Panc1 (cell line): ENCODE measurements around the gene ASCL1. TPM values are rescaled to one million over a fixed set of nuclear protein-coding genes. Genes with fewer than 3 reads are reported as not detected.

ENCODE experiments used
- ATAC-seq: fragments of 200-7000 bp; cut with Tn5 transposase; 2 replicates; pipeline ENCODE4 v1.9.1; 2020; ENCODE audit warnings: mild to moderate bottlenecking, moderate library complexity
- BruUV-seq: library from RNA; stranded (reverse); fragments of 400-500 nt; replicated peaks from 2 replicates; lab custom pipeline; 2021; lab: Mats Ljungman, UMichigan
- CTCF ChIA-PET: fragments of 300-600 bp; sonication (Branson Sonifier 250); formaldehyde crosslinking; loops from one replicate; lab custom pipeline; 2022; ENCODE audit warnings: antibody characterized with exemption; lab: Charles Lee
- POLR2A ChIA-PET: fragments of 300-600 bp; sonication (Branson Sonifier 250); formaldehyde crosslinking; loops from one replicate; lab custom pipeline; 2022; ENCODE audit warnings: antibody characterized with exemption; lab: Charles Lee
- DNase-seq: peaks from one replicate; pipeline ENCODE4 v3.0.0-alpha.2; 2010; ENCODE audit warnings: low read depth, low spot score
- H3K27ac ChIP-seq: 2 replicates; pipeline ENCODE4 v1.5.1; 2011; ENCODE audit warnings: mild to moderate bottlenecking, low read length, inconsistent platforms
- H3K27me3 ChIP-seq: fragments of 200-500 bp; sonication (Bioruptor generic); 2 replicates; pipeline ENCODE4 v1.6.0; 2014; ENCODE audit warnings: low read length, inconsistent platforms; ENCODE audit not compliant: control insufficient read depth, insufficient read depth
- H3K36me3 ChIP-seq: fragments of 200-500 bp; sonication (Bioruptor generic); 2 replicates; pipeline ENCODE4 v1.5.1; 2014; ENCODE audit warnings: inconsistent platforms, mild to moderate bottlenecking, low read length, moderate library complexity; ENCODE audit not compliant: control insufficient read depth, insufficient read depth
- H3K4me1 ChIP-seq: 2 replicates; pipeline ENCODE4 v1.5.1; 2011; ENCODE audit warnings: inconsistent platforms, mild to moderate bottlenecking, low read length, moderate library complexity; ENCODE audit not compliant: control insufficient read depth, insufficient read depth
- H3K4me3 ChIP-seq, 2 experiments: 2 replicates each; pipeline ENCODE4 v1.5.1; 2011 to 2012; ENCODE audit warnings: low read depth in 2 of 2, low read length in 2 of 2, mild to moderate bottlenecking in 2 of 2, inconsistent platforms in 1 of 2, moderate library complexity in 1 of 2
- H3K9me3 ChIP-seq: fragments of 200-500 bp; sonication (Bioruptor generic); 2 replicates; pipeline ENCODE4 v1.5.1; 2014; ENCODE audit warnings: low read depth, mild to moderate bottlenecking, inconsistent platforms, low read length, moderate library complexity; ENCODE audit not compliant: control insufficient read depth, insufficient read depth
- POLR2AphosphoS5 ChIP-seq: IDR thresholded peaks from 2 replicates; pipeline ENCODE4 v1.6.1; 2012; ENCODE audit warnings: mild to moderate bottlenecking, low read depth, low read length, moderate library complexity
- SIN3A ChIP-seq: IDR thresholded peaks from 2 replicates; pipeline ENCODE4 v1.6.1; 2012; ENCODE audit warnings: low read depth, mild to moderate bottlenecking, low read length, moderate library complexity, borderline replicate concordance; ENCODE audit not compliant: insufficient read depth
- TCF7L2 ChIP-seq: IDR thresholded peaks from 2 replicates; pipeline ENCODE4 v1.6.1; 2011; ENCODE audit warnings: mild to moderate bottlenecking, low read depth, low read length, inconsistent platforms
- in situ Hi-C: cut with HindIII; loops from 2 replicates; pipeline ENCODE4 v1.10.0; 2016; ENCODE audit warnings: low sequenced_read_pairs, low pct_unique_long_range_greater_than_20kb
- intact Hi-C: fragments of 100-400 bp; cut with micrococcal nuclease; formaldehyde crosslinking; loops from one replicate; pipeline ENCODE4 v1.10.0; 2022; ENCODE audit not compliant: unreplicated experiment
- total RNA-seq: library from RNA; stranded (reverse); gene quantifications from one replicate; pipeline ENCODE4 v1.2.1, GENCODE V29; 2021; ENCODE audit not compliant: unreplicated experiment
- TF ChIP-seq, protein P1 (sequence below), 2 experiments: IDR thresholded peaks; 2 replicates each; pipeline ENCODE4 v1.6.1; 2011 to 2012; ENCODE audit warnings: low read depth in 2 of 2, control low read depth in 1 of 2, low read length in 1 of 2, mild to moderate bottlenecking in 1 of 2, moderate library complexity in 1 of 2; ENCODE audit not compliant: insufficient read depth in 1 of 2
- TF ChIP-seq, protein P2 (sequence below): fragments of 450-650 bp; IDR thresholded peaks from 2 replicates; pipeline ENCODE4 v1.5.1; 2017; ENCODE audit warnings: mild to moderate bottlenecking

The ASCL1 gene
- total RNA-seq, 1 experiment from 2014 or later, result not detected

DNA sequence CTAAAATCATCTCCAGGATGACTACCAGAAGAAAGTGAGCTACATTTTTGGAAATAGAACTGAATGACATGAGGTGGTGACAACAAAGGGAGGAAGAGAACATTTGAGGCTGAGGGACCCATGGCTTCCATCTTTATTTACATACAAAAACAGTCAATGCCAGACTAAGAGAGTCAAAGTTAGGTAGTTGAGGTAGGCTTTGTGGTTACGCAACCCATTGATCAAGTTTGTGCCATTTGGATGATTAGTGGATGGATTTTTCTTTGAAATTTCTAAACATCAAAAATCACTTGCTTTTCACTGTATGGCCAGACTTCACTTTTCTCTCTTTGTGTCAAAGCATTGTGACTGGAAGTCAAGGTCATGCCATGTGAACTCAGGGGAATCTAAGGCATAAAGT lies 22.9 kb downstream of the ASCL1 start:
- CTCF ChIA-PET, result no interaction called here
- BruUV-seq, result no TSS peak
- in situ Hi-C loops, result no loop called here

DNA sequence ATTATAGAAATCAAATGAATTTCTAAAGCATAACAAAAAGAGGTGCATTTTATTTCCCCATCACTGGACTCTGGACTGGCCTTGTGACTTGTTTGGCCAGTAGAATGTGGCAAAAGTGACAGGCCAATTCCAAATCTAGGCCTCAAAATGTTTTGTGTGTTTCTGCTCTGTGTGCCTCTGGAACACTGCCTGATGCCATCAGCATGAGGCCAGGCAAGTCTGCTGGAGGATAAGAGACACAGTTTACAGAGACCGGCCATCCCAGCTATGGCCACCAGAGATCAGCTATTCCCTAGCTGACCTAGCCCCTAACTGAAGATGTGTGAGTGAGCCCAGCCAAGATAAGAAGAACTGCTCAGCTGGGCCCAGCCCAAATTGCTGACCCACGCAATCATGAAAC lies 32.9 kb downstream of the ASCL1 start:
- ChIA-PET POLR2A (no interaction called here), CTCF (no interaction called here)
- no peaks in the 10 kb centered on the region for H3K9me3 ChIP-seq
- DNase-seq, result no peak
- no peaks in the 10 kb centered on the region for H3K27me3 ChIP-seq
- BruUV-seq, result no TSS peak
- no peaks in the 10 kb centered on the region for H3K36me3 ChIP-seq
- TF ChIP-seq, protein P1, sequence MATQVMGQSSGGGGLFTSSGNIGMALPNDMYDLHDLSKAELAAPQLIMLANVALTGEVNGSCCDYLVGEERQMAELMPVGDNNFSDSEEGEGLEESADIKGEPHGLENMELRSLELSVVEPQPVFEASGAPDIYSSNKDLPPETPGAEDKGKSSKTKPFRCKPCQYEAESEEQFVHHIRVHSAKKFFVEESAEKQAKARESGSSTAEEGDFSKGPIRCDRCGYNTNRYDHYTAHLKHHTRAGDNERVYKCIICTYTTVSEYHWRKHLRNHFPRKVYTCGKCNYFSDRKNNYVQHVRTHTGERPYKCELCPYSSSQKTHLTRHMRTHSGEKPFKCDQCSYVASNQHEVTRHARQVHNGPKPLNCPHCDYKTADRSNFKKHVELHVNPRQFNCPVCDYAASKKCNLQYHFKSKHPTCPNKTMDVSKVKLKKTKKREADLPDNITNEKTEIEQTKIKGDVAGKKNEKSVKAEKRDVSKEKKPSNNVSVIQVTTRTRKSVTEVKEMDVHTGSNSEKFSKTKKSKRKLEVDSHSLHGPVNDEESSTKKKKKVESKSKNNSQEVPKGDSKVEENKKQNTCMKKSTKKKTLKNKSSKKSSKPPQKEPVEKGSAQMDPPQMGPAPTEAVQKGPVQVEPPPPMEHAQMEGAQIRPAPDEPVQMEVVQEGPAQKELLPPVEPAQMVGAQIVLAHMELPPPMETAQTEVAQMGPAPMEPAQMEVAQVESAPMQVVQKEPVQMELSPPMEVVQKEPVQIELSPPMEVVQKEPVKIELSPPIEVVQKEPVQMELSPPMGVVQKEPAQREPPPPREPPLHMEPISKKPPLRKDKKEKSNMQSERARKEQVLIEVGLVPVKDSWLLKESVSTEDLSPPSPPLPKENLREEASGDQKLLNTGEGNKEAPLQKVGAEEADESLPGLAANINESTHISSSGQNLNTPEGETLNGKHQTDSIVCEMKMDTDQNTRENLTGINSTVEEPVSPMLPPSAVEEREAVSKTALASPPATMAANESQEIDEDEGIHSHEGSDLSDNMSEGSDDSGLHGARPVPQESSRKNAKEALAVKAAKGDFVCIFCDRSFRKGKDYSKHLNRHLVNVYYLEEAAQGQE (IDR thresholded peaks at IDR 0.05; ENCODE audit: insufficient read depth in 1 of 2, low read depth in 2 of 2, low read length in 1 of 2), result no peak
- TF ChIP-seq SIN3A (no peak), POLR2AphosphoS5 (no peak), TCF7L2 (no peak)
- TF ChIP-seq, protein P2, sequence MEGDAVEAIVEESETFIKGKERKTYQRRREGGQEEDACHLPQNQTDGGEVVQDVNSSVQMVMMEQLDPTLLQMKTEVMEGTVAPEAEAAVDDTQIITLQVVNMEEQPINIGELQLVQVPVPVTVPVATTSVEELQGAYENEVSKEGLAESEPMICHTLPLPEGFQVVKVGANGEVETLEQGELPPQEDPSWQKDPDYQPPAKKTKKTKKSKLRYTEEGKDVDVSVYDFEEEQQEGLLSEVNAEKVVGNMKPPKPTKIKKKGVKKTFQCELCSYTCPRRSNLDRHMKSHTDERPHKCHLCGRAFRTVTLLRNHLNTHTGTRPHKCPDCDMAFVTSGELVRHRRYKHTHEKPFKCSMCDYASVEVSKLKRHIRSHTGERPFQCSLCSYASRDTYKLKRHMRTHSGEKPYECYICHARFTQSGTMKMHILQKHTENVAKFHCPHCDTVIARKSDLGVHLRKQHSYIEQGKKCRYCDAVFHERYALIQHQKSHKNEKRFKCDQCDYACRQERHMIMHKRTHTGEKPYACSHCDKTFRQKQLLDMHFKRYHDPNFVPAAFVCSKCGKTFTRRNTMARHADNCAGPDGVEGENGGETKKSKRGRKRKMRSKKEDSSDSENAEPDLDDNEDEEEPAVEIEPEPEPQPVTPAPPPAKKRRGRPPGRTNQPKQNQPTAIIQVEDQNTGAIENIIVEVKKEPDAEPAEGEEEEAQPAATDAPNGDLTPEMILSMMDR, result no peak
- no peak overlapping the region for H3K4me3 ChIP-seq
- intact Hi-C loops (no loop called here), in situ Hi-C loops (no loop called here)
- no peaks in the 10 kb centered on the region for H3K4me1 ChIP-seq
- no peak overlapping the region for H3K27ac ChIP-seq
- no peak for ATAC-seq

More for the DNA sequence above, 22.9 kb downstream of the ASCL1 start:
- intact Hi-C loops, result no loop called here
- Histone ChIP-seq H3K9me3 (no peaks in the 10 kb centered on the region), H3K4me1 (no peaks in the 10 kb centered on the region), H3K4me3 (no peak overlapping the region), H3K27me3 (no peaks in the 10 kb centered on the region), H3K36me3 (no peaks in the 10 kb centered on the region), H3K27ac (no peak overlapping the region)
- POLR2A ChIA-PET, result no interaction called here
- ATAC-seq (no peak), DNase-seq (no peak)
- TF ChIP-seq TCF7L2 (no peak), POLR2AphosphoS5 (no peak), SIN3A (no peak)
- TF ChIP-seq, protein P1 (IDR thresholded peaks at IDR 0.05; ENCODE audit: insufficient read depth in 1 of 2, low read depth in 2 of 2, low read length in 1 of 2), result no peak
- TF ChIP-seq, protein P2, result no peak
